OCI-LY1 (cell line): ENCODE data around the gene COL15A1.

ENCODE experiments used
- H2AFZ ChIP-seq: fragments of 200-600 bp; sonication (generic), shearing (Covaris generic); 2 replicates; pipeline ENCODE4 v1.6.0; 2014; ENCODE audit warnings: antibody characterized with exemption, mild to moderate bottlenecking, low read length
- H3F3A ChIP-seq: fragments of 200-600 bp; sonication (generic), shearing (Covaris generic); 2 replicates; pipeline ENCODE4 v1.6.0; 2014; ENCODE audit warnings: mild to moderate bottlenecking, antibody characterized with exemption, low read length, moderate library complexity; ENCODE audit not compliant: insufficient read depth
- H3K27ac ChIP-seq: fragments of 200-600 bp; sonication (generic); 2 replicates; pipeline ENCODE4 v1.5.1; 2014; ENCODE audit warnings: low read length, mixed run types, mild to moderate bottlenecking, low read depth; ENCODE audit not compliant: poor library complexity, severe bottlenecking
- H3K27me3 ChIP-seq: fragments of 200-600 bp; sonication (generic); 2 replicates; pipeline ENCODE4 v1.6.0; 2014; ENCODE audit warnings: antibody characterized with exemption, mild to moderate bottlenecking, low read length, moderate library complexity; ENCODE audit not compliant: insufficient read depth
- H3K36me3 ChIP-seq: fragments of 200-600 bp; sonication (generic); 2 replicates; pipeline ENCODE4 v1.6.1; 2014; ENCODE audit warnings: mild to moderate bottlenecking, antibody characterized with exemption, low read length, moderate library complexity, mixed read lengths; ENCODE audit not compliant: insufficient read depth
- H3K4me1 ChIP-seq: fragments of 200-600 bp; sonication (generic); 2 replicates; pipeline ENCODE4 v1.5.1; 2014; ENCODE audit warnings: mild to moderate bottlenecking, low read length, moderate library complexity; ENCODE audit not compliant: insufficient read depth, severe bottlenecking
- H3K4me2 ChIP-seq: fragments of 200-600 bp; sonication (generic), shearing (Covaris generic); 2 replicates; pipeline ENCODE4 v1.6.1; 2014; ENCODE audit warnings: low read length
- H3K4me3 ChIP-seq: fragments of 200-600 bp; sonication (generic); 2 replicates; pipeline ENCODE4 v1.5.1; 2014; ENCODE audit warnings: low read length, low read depth, mild to moderate bottlenecking, mixed read lengths; ENCODE audit not compliant: poor library complexity, severe bottlenecking
- H3K79me2 ChIP-seq: fragments of 200-600 bp; shearing (Covaris generic); 2 replicates; pipeline ENCODE4 v1.6.1; 2016; ENCODE audit warnings: mixed run types, low read length, mixed read lengths; ENCODE audit not compliant: insufficient read depth
- H3K9ac ChIP-seq: fragments of 200-600 bp; sonication (generic), shearing (Covaris generic); 2 replicates; pipeline ENCODE4 v1.6.1; 2014; ENCODE audit warnings: mild to moderate bottlenecking, low read length, mixed read lengths
- H3K9me2 ChIP-seq: fragments of 200-600 bp; sonication (generic), shearing (Covaris generic); 2 replicates; pipeline ENCODE4 v1.6.1; 2014; ENCODE audit warnings: low read depth, mild to moderate bottlenecking, low read length, mixed read lengths
- H3K9me3 ChIP-seq: fragments of 200-600 bp; shearing (Covaris generic); 2 replicates; pipeline ENCODE4 v1.6.1; 2014; ENCODE audit warnings: low read length, mixed read lengths
- H4K20me1 ChIP-seq: fragments of 200-600 bp; sonication (generic), shearing (Covaris generic); 2 replicates; pipeline ENCODE4 v1.6.0; 2016; ENCODE audit warnings: mild to moderate bottlenecking, low read length; ENCODE audit not compliant: insufficient read depth
- EZH2 ChIP-seq: fragments of 200-600 bp; sonication (generic), shearing (Covaris generic); IDR thresholded peaks from 2 replicates; pipeline ENCODE4 v1.8.0; 2017; ENCODE audit warnings: borderline replicate concordance, mixed run types, mild to moderate bottlenecking, antibody characterized with exemption, low read length, moderate library complexity, mixed read lengths
- TF ChIP-seq, protein P1 (sequence below): fragments of 200-600 bp; sonication (generic), shearing (Covaris generic); IDR thresholded peaks from 2 replicates; pipeline ENCODE4 v1.5.1; 2017; ENCODE audit warnings: mild to moderate bottlenecking, antibody characterized with exemption, low read length, moderate library complexity, mixed read lengths

The COL15A1 gene

DNA sequence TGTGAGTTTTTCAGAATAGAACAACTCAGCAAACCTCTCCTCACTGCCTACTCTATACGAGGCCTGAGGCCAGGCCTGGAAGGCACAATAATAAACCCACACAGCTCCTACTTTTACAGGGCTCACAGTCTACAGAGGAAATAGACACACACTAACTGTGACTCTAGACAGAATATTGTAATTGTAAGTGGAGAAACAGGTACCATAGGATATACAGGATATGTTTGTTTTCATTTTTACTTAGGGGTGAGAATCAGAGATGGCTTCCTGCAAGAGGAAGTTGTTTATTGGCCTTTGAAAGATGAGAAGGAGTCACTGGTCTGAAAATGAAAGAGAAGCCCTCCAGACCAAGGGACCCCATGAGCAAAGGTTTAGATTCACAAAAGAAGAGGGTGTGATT lies 125.4 kb downstream of the COL15A1 start:
- H3K79me2 ChIP-seq: no peaks in the 10 kb centered on the region
- TF ChIP-seq, protein P1, sequence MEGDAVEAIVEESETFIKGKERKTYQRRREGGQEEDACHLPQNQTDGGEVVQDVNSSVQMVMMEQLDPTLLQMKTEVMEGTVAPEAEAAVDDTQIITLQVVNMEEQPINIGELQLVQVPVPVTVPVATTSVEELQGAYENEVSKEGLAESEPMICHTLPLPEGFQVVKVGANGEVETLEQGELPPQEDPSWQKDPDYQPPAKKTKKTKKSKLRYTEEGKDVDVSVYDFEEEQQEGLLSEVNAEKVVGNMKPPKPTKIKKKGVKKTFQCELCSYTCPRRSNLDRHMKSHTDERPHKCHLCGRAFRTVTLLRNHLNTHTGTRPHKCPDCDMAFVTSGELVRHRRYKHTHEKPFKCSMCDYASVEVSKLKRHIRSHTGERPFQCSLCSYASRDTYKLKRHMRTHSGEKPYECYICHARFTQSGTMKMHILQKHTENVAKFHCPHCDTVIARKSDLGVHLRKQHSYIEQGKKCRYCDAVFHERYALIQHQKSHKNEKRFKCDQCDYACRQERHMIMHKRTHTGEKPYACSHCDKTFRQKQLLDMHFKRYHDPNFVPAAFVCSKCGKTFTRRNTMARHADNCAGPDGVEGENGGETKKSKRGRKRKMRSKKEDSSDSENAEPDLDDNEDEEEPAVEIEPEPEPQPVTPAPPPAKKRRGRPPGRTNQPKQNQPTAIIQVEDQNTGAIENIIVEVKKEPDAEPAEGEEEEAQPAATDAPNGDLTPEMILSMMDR: no peak
- no peaks in the 10 kb centered on the region for H3K27me3 ChIP-seq
- no peaks in the 10 kb centered on the region for H3F3A ChIP-seq
- no peaks in the 10 kb centered on the region for H4K20me1 ChIP-seq
- H3K4me1 ChIP-seq: peaks cover 5% of the 10 kb centered on the region
- no peaks in the 10 kb centered on the region for H3K36me3 ChIP-seq
- H3K9me3 ChIP-seq: no peaks in the 10 kb centered on the region
- H3K4me2 ChIP-seq: no peak overlapping the region
- no peak overlapping the region for H2AFZ ChIP-seq
- no peak overlapping the region for H3K9ac ChIP-seq
- H3K9me2 ChIP-seq: no peaks in the 10 kb centered on the region
- H3K4me3 ChIP-seq: no peak overlapping the region
- no peak overlapping the region for H3K27ac ChIP-seq

DNA sequence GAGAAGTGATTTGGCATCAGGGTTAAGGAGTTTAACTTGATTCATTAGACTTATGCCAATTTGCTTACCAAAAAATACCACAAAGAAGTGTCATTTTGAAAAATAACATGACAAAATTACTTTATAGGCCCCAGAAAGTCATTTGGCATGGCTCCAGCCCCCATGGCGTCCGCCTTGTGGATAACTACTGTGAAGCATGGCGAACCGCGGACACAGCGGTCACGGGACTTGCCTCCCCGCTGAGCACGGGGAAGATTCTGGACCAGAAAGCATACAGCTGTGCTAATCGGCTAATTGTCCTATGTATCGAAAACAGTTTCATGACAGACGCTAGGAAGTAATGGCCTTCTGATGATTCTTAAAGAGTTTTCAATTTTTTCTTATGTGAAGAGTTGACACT lies 125.8 kb downstream of the COL15A1 start:
- no peak overlapping the region for H3K27ac ChIP-seq
- no peak overlapping the region for H3K4me3 ChIP-seq
- H3K9me2 ChIP-seq: no peaks in the 10 kb centered on the region
- no peaks in the 10 kb centered on the region for H3K9me3 ChIP-seq
- no peak overlapping the region for H3K9ac ChIP-seq
- TF ChIP-seq, protein P1: no peak
- TF ChIP-seq EZH2: no peak
- no peaks in the 10 kb centered on the region for H3K79me2 ChIP-seq
- peaks cover 5% of the 10 kb centered on the region for H3K4me1 ChIP-seq
- no peaks in the 10 kb centered on the region for H3K27me3 ChIP-seq
- H3K4me2 ChIP-seq: no peak overlapping the region
- no peaks in the 10 kb centered on the region for H4K20me1 ChIP-seq
- no peak overlapping the region for H2AFZ ChIP-seq
- no peaks in the 10 kb centered on the region for H3F3A ChIP-seq
- no peaks in the 10 kb centered on the region for H3K36me3 ChIP-seq

DNA sequence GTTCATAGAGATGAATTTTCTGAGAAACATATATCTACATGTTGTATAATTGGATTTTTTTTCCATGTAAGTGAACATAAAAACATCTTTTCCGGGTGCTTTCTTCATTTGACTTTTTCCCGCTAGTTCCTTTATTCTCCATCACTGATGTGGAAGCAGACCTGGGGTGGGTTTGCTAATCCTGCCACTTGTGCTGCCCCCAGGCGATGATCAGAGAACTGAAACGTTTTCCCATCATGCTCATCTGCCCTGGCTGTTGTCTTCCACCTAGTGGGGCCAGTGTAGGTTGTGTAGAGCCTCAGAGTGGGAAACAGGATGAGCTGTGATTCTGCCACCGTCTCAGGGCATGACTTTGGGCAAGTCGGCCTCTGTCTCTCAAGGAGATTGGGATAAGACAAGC lies 127.0 kb downstream of the COL15A1 start:
- Histone ChIP-seq H4K20me1 (no peaks in the 10 kb centered on the region), H3K9me2 (no peaks in the 10 kb centered on the region), H2AFZ (no peak overlapping the region), H3K9ac (no peak overlapping the region), H3F3A (no peaks in the 10 kb centered on the region), H3K79me2 (no peaks in the 10 kb centered on the region), H3K4me3 (no peak overlapping the region), H3K27me3 (no peaks in the 10 kb centered on the region), H3K4me1 (peaks cover 5% of the 10 kb centered on the region), H3K36me3 (no peaks in the 10 kb centered on the region), H3K4me2 (no peak overlapping the region), H3K27ac (no peak overlapping the region), H3K9me3 (no peaks in the 10 kb centered on the region)
- no peak for TF ChIP-seq EZH2
- TF ChIP-seq, protein P1: peak; percentile 32; the same call in 1 of the 2 replicates
